Astrocyte of the cerebellum (primary cell): ENCODE measurements around the gene RNASEH2C.

Source experiments
- DNase-seq: peaks from one replicate; pipeline ENCODE4 v3.0.0-alpha.2; 2011; ENCODE audit warnings: low read depth
- H3K4me3 ChIP-seq: 2 replicates; pipeline ENCODE4 v1.5.1; 2011; ENCODE audit warnings: mild to moderate bottlenecking, low read depth, low read length, moderate library complexity
- in situ Hi-C: cut with HindIII; loops from 2 replicates; pipeline ENCODE4 v1.10.0; 2017; ENCODE audit warnings: low sequenced_read_pairs
- TF ChIP-seq, protein P1 (sequence below): IDR thresholded peaks from 2 replicates; pipeline ENCODE4 v1.5.1; 2012; ENCODE audit warnings: low read length, low read depth, moderate library complexity, mild to moderate bottlenecking; ENCODE audit errors: missing control alignments

RNASEH2C gene

DNA sequence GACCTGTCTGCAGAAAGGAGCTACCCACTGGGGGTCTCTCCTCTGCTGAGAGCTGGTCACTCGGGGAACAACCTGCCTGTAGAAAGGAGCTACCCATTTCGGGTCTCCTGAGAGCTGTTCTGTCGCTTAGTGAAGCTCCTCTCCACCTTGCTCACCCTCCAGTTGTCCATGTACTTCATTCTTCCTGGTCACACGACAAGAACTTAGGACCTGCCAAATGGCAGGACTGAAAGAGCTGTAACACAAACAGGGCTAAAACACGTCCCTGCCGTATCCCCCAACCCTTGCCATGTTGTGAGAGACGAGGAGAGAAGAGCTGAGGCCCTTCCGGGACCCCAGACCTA lies 24.1 kb upstream of the RNASEH2C start:
- TF ChIP-seq, protein P1, sequence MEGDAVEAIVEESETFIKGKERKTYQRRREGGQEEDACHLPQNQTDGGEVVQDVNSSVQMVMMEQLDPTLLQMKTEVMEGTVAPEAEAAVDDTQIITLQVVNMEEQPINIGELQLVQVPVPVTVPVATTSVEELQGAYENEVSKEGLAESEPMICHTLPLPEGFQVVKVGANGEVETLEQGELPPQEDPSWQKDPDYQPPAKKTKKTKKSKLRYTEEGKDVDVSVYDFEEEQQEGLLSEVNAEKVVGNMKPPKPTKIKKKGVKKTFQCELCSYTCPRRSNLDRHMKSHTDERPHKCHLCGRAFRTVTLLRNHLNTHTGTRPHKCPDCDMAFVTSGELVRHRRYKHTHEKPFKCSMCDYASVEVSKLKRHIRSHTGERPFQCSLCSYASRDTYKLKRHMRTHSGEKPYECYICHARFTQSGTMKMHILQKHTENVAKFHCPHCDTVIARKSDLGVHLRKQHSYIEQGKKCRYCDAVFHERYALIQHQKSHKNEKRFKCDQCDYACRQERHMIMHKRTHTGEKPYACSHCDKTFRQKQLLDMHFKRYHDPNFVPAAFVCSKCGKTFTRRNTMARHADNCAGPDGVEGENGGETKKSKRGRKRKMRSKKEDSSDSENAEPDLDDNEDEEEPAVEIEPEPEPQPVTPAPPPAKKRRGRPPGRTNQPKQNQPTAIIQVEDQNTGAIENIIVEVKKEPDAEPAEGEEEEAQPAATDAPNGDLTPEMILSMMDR = no peak
- no peak for DNase-seq
- H3K4me3 ChIP-seq = no peak overlapping the region
- in situ Hi-C loops = no loop called here

DNA sequence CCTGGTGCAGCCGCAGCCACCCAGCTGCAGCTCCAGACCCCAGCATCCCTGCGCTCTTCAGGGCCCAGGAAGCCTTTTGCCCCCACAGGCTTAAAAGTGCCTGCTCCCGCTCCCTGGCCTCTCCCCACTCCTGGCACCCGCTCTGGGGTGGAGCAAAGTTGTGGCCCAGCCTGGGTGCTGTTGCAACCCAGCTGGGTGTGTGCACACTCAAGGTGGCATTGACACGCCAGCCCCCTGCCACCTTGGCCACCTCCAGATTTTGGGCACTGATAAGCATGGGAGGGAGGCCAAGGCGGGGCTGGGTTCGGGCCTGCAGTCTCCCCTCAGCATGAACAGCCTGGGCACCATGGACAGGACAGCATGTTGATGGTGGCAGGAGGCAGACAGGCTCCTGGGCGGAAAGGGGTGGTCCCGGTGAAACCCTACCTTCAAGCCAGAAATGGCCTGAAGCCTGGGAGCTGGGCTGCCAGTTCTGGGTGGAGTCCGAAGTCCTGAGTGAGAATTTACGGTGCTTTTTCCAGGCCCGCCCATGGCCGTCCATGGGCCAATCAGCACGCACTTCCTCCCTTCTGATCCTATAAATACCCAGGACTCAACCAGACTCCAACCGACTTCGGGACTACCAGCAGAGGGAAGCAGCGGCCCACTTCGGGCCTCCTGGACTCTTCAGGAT lies 23.6 kb upstream of the RNASEH2C start:
- no peak for DNase-seq
- TF ChIP-seq, protein P1 = peak; percentile 28

DNA sequence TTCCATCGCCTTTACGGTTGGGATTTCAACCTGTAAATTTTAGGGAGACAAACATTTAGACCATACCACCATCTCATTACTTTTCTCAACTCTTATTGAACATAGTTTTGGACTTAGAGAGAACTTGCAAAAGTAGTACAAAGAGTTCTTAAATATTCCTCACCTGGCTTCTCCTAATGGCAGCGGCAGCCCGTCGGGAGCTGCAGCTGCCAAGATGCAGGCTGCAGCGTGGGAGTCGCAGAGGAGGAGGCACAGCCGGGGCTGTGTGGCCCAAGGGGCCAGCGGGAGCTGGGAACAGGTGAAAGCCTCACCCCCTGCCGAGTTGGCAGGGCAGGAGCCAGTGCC lies 23.1 kb upstream of the RNASEH2C start:
- no peak for DNase-seq
- TF ChIP-seq, protein P1 = no peak
- no peak overlapping the region for H3K4me3 ChIP-seq
- in situ Hi-C loops = no loop called here

More for the DNA sequence above, 23.6 kb upstream of the RNASEH2C start:
- no peak overlapping the region for H3K4me3 ChIP-seq
- in situ Hi-C loops = no loop called here

DNA sequence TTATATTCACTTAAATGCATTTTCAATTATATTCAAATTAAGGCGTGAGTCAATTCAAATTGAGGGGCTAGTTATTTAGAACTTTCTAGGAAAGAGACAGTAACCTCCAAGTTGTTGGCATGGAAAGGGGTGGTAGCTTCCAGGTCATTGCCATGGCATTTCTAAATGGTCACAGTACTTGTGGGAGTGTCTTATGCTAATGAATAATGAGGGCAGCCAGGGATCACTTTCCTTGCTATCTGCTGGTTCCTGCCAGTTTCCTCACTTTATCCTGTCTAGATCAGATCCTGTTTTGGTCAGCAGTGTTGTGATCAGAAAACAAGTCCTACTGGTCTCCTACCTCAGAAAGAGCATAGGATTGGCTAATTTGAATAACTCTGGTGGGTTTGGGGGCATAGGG lies 21.8 kb upstream of the RNASEH2C start:
- no peak for DNase-seq
- TF ChIP-seq, protein P1 = no peak
- in situ Hi-C loops = no loop called here
- H3K4me3 ChIP-seq = no peak overlapping the region

DNA sequence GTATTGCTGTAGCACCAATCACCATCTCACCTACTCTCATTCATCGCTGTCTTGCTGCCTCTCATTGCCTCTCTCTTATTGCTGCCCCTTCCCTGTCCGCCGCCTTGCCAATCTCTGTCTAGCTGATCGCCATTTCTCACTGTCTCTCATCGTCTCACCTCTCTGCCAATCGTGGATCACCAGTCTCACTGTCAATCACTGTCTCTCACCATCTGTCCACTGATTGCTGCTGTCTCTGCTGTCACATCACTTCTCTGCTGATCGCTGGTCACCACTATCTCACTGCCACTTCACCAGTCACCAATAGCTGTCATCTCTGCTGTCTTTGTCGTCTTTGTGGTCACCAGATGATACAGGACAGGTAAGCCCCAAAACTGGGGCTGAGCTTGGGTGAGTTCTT lies 20.6 kb upstream of the RNASEH2C start:
- in situ Hi-C loops = no loop called here
- DNase-seq = no peak
- H3K4me3 ChIP-seq = no peak overlapping the region
- TF ChIP-seq, protein P1 = no peak

DNA sequence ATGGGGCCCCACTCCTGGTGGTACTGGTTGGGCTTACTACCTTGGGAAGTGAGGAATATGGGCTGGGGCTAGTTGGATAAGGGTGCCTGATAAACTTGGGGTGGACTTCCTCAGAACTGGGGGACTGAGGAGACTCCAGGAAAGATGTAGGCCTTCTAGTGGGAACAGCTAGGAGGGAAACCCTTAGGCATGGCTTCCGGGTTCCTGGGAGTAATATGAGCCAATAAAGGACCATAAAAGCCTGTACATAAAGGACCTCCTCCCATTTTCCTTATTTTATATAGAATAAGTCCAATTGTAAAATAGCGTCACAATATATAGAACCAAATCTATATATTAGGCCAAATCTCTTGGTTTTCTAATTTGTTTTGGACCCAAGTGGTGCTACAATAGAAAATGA lies 18.4 kb upstream of the RNASEH2C start:
- in situ Hi-C loops = no loop called here
- DNase-seq = no peak
- H3K4me3 ChIP-seq = no peak overlapping the region
- TF ChIP-seq, protein P1 = no peak
